GM13976 (cell line): ENCODE measurements around the gene NKTR.

Source experiments
- DNase-seq: peaks from one replicate; pipeline ENCODE4 v3.0.0; 2012; ENCODE audit warnings: low spot score
- CTCF ChIP-seq: IDR thresholded peaks from 2 replicates; pipeline ENCODE4 v1.5.1; 2012; ENCODE audit warnings: borderline replicate concordance, mild to moderate bottlenecking; ENCODE audit not compliant: insufficient read depth; ENCODE audit errors: extremely low read depth, missing control alignments, control extremely low read depth
- in situ Hi-C: fragments of 300-500 bp; cut with MboI; formaldehyde crosslinking; loops from one replicate; pipeline ENCODE4 v1.12.0; 2022; ENCODE audit warnings: low sequenced_read_pairs, mixed read lengths, inconsistent platforms; ENCODE audit not compliant: unreplicated experiment

Gene NKTR

GRCh38 chr3:42661593-42662022, 61.1 kb downstream of the NKTR start:
- in situ Hi-C loops, result no loop called here
- no peak for TF ChIP-seq CTCF
- peak; percentile 24 for DNase-seq

GRCh38 chr3:42662037-42662812, 61.7 kb downstream of the NKTR start:
- no peak for TF ChIP-seq CTCF
- in situ Hi-C loops, result no loop called here
- DNase-seq, result peak; percentile 28

- no peak for TF ChIP-seq CTCF
- peak; percentile 31 for DNase-seq
- in situ Hi-C loops, result no loop called here
Measured at GRCh38 chr3:42662813-42663535, 62.5 kb downstream of the NKTR start.

- DNase-seq, result peak; percentile 48
- TF ChIP-seq CTCF, result no peak
- in situ Hi-C loops, result no loop called here
Measured at GRCh38 chr3:42663581-42664437, 63.3 kb downstream of the NKTR start.

- in situ Hi-C loops, result no loop called here
- TF ChIP-seq CTCF, result no peak
- no peak for DNase-seq
Measured at GRCh38 chr3:42664438-42664803, 63.9 kb downstream of the NKTR start.
